COLO668 (cell line): Measurements from ENCODE around the gene DDX51.

Experiments used
- DNase-seq: peaks from one replicate; lab custom pipeline; 2025; ENCODE audit not compliant: unreplicated experiment; lab: John Stamatoyannopoulos, UW

Gene DDX51, protein sequence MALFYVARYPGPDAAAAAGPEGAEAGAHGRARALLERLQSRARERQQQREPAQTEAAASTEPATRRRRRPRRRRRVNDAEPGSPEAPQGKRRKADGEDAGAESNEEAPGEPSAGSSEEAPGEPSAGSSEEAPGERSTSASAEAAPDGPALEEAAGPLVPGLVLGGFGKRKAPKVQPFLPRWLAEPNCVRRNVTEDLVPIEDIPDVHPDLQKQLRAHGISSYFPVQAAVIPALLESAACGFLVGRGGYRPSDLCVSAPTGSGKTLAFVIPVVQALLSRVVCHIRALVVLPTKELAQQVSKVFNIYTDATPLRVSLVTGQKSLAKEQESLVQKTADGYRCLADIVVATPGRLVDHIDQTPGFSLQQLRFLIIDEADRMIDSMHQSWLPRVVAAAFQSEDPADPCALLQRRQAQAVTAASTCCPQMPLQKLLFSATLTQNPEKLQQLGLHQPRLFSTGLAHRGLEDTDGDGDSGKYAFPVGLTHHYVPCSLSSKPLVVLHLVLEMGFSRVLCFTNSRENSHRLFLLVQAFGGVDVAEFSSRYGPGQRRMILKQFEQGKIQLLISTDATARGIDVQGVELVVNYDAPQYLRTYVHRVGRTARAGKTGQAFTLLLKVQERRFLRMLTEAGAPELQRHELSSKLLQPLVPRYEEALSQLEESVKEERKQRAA

DNA sequence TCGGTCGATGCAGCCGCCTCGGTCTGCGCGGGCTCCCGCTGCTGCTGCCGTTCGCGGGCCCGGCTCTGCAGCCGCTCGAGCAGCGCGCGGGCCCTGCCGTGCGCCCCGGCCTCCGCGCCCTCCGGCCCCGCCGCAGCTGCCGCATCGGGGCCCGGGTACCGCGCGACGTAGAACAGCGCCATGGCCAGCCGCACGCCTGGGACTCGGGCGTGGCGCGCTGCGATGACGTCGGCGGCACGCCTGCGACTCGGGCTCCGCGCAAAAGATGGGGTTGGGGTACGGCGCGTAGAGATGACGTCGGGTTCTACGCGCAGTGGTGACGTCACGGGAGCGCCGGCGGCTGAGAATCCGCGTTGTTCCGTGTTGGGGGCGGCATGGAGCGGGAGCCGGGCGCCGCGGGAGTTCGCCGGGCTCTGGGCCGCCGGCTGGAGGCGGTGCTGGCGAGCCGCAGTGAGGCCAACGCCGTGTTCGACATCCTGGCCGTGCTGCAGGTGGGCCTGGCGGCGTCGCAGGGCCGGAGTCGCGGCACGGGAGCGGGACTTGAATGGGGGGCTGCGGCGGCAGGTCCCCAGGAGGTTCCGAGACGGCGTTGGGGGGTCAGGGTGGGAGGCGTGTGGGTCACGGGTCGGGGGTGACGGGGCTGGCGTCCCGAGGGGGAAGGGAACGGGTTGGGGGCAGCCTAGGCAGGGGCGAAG, at the start of gene DDX51, which contains the start of gene NOC4L:
Gene DDX51, minus strand, starts transcription at position 205 of the 695 bp plus-strand sequence. Its CDS starts 23 bp downstream, at position 182.
Gene NOC4L, plus strand, starts transcription at position 343 of the 695 bp plus-strand sequence. Its CDS starts 32 bp downstream, at position 375.
- DNase-seq, result peak; percentile 90

- no peak for DNase-seq
These were observed 47.8 kb upstream of the DDX51 start for GRCh38 chr12:132191715-132192553.

- no peak for DNase-seq
These were observed 46.8 kb upstream of the DDX51 start for GRCh38 chr12:132190834-132191500.

DNA sequence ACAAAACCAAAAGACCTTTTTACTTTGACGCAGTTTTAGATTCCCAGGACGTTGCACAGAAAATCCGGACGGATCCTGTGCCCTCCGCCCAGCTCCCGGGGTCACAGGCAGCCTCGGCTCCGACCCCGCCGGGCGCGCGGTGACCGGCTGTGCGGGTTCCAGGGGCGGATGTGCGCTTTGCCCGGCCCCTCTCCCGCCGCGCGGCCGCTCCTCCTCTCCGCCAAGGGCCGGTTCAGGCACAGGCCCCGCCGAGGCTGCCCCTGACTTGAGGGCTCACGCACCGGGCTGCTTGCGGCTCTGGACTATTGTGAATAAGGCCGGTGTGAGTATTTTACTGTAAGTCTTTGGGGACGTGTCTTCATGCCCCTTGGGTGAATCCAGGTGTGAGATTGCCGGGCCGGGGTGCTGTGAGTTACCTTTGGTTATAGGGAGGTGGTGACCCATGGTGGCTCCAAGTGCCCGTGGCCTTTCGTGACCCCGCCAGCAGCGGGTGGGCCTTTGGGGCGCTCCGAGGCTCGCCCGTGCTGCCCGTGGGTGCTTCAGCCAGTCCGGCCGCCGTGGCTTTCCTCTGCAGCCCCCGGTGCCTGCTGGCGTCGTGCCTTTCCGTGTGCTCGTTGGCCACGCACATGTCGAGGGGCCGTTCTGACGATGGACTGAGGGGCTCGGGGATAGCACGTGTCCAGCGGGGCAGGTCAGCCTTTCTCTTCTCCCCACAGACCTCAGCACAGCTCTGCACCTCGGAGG, 46.1 kb upstream of the DDX51 start:
- peak; percentile 30 for DNase-seq

- DNase-seq, result peak; percentile 51
These were observed 45.4 kb upstream of the DDX51 start for GRCh38 chr12:132189378-132190011.

- no peak for DNase-seq
These were observed 44.8 kb upstream of the DDX51 start for GRCh38 chr12:132188916-132189325.

DNA sequence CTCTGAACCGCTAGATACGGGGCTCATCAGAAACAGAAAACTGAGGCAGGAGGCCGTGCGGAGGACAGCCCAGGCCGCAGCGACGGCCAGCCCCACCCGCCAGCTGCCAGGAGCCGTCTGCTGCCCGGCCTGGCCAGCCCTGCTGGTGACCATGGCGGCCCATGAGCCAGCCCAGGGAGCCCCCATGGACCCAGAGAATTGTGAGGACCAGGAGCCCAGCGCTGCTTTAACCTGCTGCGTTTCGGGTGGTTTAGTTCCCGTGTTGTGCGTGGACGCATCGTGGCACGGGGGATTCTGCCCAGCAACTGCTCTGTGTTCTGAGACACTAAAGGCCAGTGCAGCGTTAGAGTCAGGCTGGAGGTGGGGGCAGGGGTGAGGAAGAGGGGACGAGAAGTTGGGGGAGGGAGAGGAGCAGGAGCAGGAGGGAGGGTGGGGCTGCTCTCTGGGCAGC, 44.4 kb upstream of the DDX51 start:
- DNase-seq, result no peak

DNA sequence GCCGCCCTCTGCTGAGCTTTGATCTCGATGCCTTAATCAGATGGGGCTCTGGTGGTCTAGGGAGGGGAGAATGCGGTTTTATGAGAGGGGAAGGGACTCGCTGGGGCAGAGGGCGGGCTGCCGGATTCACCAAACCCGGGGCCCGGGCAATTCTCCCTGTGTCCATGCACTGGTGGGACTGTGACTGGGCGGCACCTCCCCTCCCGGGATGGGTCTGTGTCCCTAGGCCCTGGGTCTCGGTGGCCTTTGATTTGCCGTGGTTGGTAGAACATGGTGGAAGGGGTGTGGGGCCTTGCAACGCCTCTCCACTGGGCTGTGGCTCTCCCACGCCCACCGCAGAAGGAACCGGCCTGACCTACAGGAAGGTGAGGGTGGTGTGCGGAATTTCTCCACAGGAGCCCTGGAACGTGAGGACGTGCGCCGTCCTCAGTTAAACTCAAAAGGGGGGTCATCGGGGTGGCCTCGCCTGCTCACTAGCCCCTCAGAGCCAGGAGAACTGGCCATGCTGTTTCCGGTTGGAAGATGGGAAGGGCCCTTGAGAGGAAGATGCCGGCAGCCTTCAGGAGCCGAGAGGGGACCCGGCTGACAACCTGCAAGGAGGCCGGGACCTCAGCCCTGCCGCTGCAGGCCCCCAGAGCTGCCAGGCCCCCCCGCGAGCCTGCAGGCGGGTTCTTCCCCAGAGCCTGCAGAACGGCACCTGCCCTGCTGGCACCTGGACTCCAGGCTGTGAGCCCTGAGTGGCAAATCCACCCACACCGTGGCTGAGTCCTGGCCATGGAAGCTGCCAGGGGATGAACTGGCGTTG, 43.7 kb upstream of the DDX51 start:
- DNase-seq, result no peak

DNA sequence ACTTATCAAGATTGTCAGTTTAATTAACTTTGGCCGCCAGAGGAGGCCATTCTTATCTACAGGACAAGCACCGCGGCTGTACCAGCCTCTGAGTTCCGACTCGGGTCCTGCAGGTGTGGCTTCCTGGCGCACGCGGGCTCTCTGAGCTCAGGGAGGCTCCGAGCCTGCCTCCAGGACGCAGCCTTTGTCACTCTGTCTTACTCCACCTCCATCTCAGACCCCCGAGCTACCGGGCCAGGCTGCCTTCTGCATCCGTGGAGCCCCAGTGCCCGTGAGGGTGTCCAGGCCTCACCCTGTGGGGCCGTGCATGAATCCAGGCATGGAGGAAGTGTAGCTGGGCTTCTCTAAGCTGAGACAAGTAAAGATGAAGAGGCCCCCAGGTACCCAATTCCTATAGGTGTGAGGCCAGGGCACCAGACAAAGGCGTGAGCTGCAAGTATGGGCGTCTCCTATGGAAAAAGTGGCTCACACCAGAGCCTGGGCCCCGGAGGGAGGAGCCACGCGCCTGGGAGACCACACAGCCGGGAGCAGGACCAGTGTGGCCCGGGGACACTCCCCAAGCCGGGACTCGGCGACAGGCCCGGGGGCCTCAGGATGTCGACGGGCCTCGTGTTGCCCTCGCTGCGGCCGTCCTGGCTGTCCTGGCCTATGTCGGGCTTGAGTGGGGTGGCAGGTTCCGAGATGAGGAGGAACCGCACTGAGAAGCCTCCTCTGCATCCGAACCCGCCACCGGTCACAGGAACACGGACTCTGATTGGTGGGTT, 42.9 kb upstream of the DDX51 start:
- DNase-seq, result no peak

DNA sequence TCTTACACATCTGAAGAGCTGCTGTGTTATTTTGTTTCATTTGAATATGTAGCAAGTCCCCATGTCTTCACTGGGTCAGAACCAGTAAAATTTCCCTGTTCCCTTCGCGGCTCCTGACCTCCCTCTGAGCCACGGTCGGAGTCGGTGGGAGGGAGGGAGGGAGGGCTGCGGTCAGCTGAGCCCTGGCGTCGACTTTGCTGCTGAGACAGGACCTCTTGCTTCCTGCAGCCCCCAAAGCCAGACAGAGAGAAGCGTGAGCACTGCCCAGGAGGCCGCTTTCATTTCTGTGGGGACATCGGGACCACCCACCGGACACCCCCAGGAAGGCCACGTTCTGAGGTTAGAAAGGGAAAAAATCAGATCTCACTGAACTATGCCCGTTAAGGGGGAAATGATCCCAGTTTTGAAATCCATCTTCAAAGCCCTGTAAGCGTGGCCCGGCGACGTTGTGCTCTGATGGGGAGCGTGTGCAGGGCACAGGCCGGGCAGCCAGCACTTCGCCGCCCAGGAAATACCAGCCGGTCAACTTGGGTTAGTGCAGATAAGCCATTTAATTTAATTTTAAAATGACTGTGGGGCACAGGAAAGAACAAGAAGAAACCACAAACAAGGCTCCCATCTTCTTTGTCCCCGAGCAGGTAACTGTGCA, 42.2 kb upstream of the DDX51 start:
- no peak for DNase-seq

- no peak for DNase-seq
These were observed 41.6 kb upstream of the DDX51 start for GRCh38 chr12:132185705-132186104.

DNA sequence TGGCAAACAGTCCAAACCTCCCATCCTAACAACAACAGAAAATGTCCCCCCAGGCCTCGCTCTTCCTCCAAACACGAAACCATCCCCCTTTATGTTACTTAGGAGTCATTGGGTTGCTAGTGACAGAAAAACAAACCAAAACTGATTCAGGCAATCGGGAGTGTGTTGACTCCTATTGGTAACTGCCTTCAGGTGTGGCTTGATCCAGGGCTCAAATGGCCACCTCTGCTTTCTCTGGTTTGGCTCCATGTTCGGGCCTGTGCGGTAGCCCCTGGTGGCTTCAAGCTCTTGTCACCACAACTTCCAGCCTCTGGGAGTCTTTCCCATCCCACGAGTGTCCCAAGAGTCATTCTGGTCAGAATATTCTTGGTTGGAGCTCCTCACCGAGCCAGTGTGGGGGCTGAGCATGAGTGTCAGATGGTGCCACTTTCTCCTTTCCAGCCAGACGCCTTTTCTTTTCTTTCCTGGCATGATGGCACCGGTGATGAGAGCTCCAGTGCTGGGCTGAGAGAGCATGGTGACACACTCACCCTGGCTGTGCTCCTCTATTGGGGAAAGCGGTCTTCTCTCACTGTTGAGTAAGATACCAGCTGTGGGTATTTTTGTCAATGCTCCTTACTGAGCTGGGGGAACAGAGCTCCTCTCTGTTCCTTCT, 38.7 kb upstream of the DDX51 start:
- DNase-seq, result no peak

DNA sequence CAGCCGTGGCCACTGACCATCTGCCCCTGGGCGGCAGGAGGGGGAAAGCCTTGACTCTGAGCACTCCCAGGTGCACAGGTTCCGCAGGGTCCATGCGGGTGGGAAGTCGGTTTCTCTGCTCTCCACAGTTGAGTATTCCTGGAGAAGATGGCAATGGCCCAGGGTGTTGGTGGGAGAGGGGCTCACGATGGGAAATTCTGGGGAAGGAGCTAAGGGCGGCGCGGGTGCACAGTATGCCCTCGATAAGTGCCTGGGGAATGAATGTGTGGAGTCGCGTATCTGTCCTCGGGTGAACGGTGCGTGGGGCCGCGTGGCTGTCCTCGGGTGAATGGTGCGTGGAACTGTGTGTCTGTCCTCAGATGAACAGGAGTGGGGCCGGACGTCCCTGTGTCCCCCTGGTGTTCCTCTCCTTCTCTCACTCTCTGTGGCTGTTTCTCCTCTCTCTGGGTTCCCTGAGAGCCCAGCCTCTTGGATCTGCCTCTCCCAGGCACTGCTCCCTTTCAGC, 38.1 kb upstream of the DDX51 start:
- DNase-seq, result no peak

- no peak for DNase-seq
These were observed 37.6 kb upstream of the DDX51 start for GRCh38 chr12:132181570-132182200.

DNA sequence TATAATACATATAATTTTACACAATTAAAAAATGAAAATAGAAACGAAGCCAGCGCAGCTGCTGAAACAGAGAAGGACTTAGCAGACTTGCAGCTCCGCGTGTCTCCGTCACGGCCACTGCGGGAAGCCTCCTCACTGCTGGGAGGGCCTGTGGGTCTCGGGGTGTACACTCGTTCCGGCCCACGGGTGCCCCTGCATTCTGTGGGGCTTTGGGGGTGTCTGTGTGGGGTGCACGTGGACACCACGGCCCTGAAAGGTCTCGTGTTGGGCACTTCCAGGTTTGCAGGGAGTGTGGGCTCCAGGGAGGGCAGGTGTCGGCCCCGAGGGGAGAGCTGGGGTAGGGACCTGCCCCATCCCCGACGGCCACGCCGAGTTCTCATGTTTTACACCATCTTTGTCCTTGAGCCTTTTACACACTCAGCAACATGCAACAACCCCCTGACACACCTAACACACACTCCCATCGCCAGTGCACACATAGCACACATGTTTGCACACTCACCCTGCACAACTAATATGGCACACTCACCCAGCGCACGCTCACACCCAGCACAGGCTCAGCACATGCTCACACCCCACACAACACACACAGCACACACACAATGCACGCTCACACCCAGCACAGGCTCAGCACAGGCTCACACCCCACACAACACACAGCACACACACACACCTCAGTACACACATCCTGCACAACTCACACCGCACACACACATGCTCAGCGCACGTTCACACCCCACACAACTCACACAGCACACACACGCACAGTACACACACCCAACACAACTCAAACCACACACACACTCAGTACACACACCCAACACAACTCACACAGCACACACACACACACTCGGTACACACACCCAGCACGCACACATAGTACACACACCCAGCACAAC, 36.8 kb upstream of the DDX51 start:
- no peak for DNase-seq
